HCT116 (cell line): ENCODE data around the gene SPEF2. TPM values are rescaled to one million over a fixed set of nuclear protein-coding genes. Genes with fewer than 3 reads are reported as not detected.

Experiments
- ATAC-seq: fragments of 200-7000 bp; cut with Tn5 transposase; 2 replicates; pipeline ENCODE4 v1.9.1; 2020; ENCODE audit warnings: mild to moderate bottlenecking, moderate library complexity
- BruUV-seq: library from RNA; stranded (reverse); fragments of 400-500 nt; replicated peaks from 2 replicates; lab custom pipeline; 2021; lab: Mats Ljungman, UMichigan
- CTCF ChIA-PET: fragments of 300-600 bp; sonication (Branson Sonifier 250); formaldehyde crosslinking; loops from one replicate; lab custom pipeline; 2021; ENCODE audit warnings: antibody characterized with exemption; lab: Charles Lee
- POLR2A ChIA-PET: fragments of 300-600, 350-600 bp; sonication (Branson Sonifier 250); formaldehyde crosslinking; loops from one replicate; lab custom pipeline; 2021; ENCODE audit warnings: antibody characterized with exemption; lab: Charles Lee
- RAD21 ChIA-PET, 2 experiments: fragments of 300-600 bp; sonication (Branson Sonifier 250); formaldehyde crosslinking; loops; one replicate each; lab custom pipeline; 2023; ENCODE audit warnings: low total read pairs in 2 of 2; ENCODE audit not compliant: uncharacterized antibody in 2 of 2, unreplicated experiment in 2 of 2, low non-redundant PET in 1 of 2; lab: Charles Lee
- DNase-seq: peaks from one replicate; pipeline ENCODE4 v3.0.0-alpha.2; 2010; ENCODE audit warnings: low read depth, low spot score
- H2AFZ ChIP-seq: fragments of 200-600 bp; shearing (Covaris generic), sonication (generic); 2 replicates; pipeline ENCODE4 v1.6.1; 2017; ENCODE audit warnings: low read depth, mixed run types, mixed read lengths, antibody characterized with exemption, low read length; ENCODE audit not compliant: poor library complexity, severe bottlenecking
- H3K27ac ChIP-seq: 2 replicates; pipeline ENCODE4 v1.5.1; 2012; ENCODE audit warnings: low read depth, low read length
- H3K27me3 ChIP-seq: fragments of 200-600 bp; sonication (generic); 2 replicates; pipeline ENCODE4 v1.6.1; 2016; ENCODE audit warnings: mixed run types, low read length, mixed read lengths; ENCODE audit not compliant: insufficient read depth
- H3K36me3 ChIP-seq, 2 experiments: fragments of 200-500 bp in 1 of 2; fragments of 200-600 bp in 1 of 2; sonication (Bioruptor generic) in 1 of 2; sonication (generic) in 1 of 2; 2 replicates each; pipeline versions ENCODE4 v1.5.1 to v1.6.1; 2014 to 2016; ENCODE audit warnings: low read length in 2 of 2, inconsistent platforms in 1 of 2, mixed read lengths in 1 of 2, mixed run types in 1 of 2; ENCODE audit not compliant: insufficient read depth in 2 of 2, control insufficient read depth in 1 of 2
- H3K4me1 ChIP-seq, 2 experiments: fragments of 200-600 bp in 1 of 2; sonication (generic) in 1 of 2; 2 replicates each; pipeline versions ENCODE4 v1.5.1 to v1.6.1; 2012 to 2017; ENCODE audit warnings: low read length in 2 of 2, inconsistent platforms in 1 of 2, mild to moderate bottlenecking in 1 of 2, mixed read lengths in 1 of 2, mixed run types in 1 of 2, moderate library complexity in 1 of 2; ENCODE audit not compliant: insufficient read depth in 2 of 2, control insufficient read depth in 1 of 2
- H3K4me2 ChIP-seq: fragments of 200-600 bp; sonication (generic); 2 replicates; pipeline ENCODE4 v1.6.1; 2017; ENCODE audit warnings: mixed run types, low read length, mixed read lengths
- H3K4me3 ChIP-seq, 2 experiments: fragments of 200-600 bp in 1 of 2; sonication (generic) in 1 of 2; replicated peaks in 1 of 2; 2 replicates each; pipeline ENCODE4 v1.5.1; 2011 to 2016; ENCODE audit warnings: low read length in 2 of 2, control low read depth in 1 of 2, low read depth in 1 of 2, mild to moderate bottlenecking in 1 of 2, mixed read lengths in 1 of 2, mixed run types in 1 of 2
- H3K79me2 ChIP-seq: fragments of 200-600 bp; sonication (generic); 2 replicates; pipeline ENCODE4 v1.6.1; 2017; ENCODE audit warnings: mild to moderate bottlenecking, mixed run types, low read length, moderate library complexity, mixed read lengths; ENCODE audit not compliant: insufficient read depth
- H3K9ac ChIP-seq: fragments of 200-600 bp; sonication (generic); 2 replicates; pipeline ENCODE4 v1.6.1; 2016; ENCODE audit warnings: low read length, mixed read lengths
- H3K9me2 ChIP-seq: fragments of 200-600 bp; sonication (generic), shearing (Covaris generic); 2 replicates; pipeline ENCODE4 v1.6.1; 2017; ENCODE audit warnings: mixed run types, mild to moderate bottlenecking, moderate library complexity; ENCODE audit not compliant: insufficient read depth
- H3K9me3 ChIP-seq, 2 experiments: fragments of 200-500 bp in 1 of 2; fragments of 200-600 bp in 1 of 2; sonication (Bioruptor generic) in 1 of 2; sonication (generic) in 1 of 2; 2 replicates each; pipeline ENCODE4 v1.6.1; 2014 to 2017; ENCODE audit warnings: low read length in 2 of 2, mixed read lengths in 2 of 2, inconsistent platforms in 1 of 2, low read depth in 1 of 2, mild to moderate bottlenecking in 1 of 2, mixed run types in 1 of 2, moderate library complexity in 1 of 2; ENCODE audit not compliant: control insufficient read depth in 1 of 2, insufficient read depth in 1 of 2
- H4K20me1 ChIP-seq: fragments of 200-600 bp; sonication (generic), shearing (Covaris generic); 2 replicates; pipeline ENCODE4 v1.6.1; 2017; ENCODE audit warnings: mixed run types, mild to moderate bottlenecking, moderate library complexity; ENCODE audit not compliant: insufficient read depth
- CEBPB ChIP-seq: IDR thresholded peaks from 2 replicates; pipeline ENCODE4 v1.6.1; 2012; ENCODE audit warnings: low read depth
- CTCF ChIP-seq, 3 experiments: fragments of 200-600 bp in 1 of 3; sonication (generic) in 1 of 3; IDR thresholded peaks in 2 of 3; conservative IDR thresholded peaks in 1 of 3; 2 replicates each; pipeline ENCODE4 v1.5.1; 2012 to 2017; ENCODE audit warnings: low read depth in 2 of 3, low read length in 2 of 3, antibody characterized with exemption in 1 of 3, borderline replicate concordance in 1 of 3, control low read depth in 1 of 3, mild to moderate bottlenecking in 1 of 3, mixed read lengths in 1 of 3, mixed run types in 1 of 3, moderate library complexity in 1 of 3; ENCODE audit not compliant: insufficient read depth in 1 of 3
- EZH2phosphoT487 ChIP-seq: fragments of 200-600 bp; IDR thresholded peaks from 2 replicates; pipeline ENCODE4 v1.6.1; 2018; ENCODE audit warnings: antibody characterized with exemption, borderline replicate concordance
- FOSL1 ChIP-seq: IDR thresholded peaks from 2 replicates; pipeline ENCODE4 v1.6.1; 2012; ENCODE audit warnings: low read depth
- JUND ChIP-seq: IDR thresholded peaks from 2 replicates; pipeline ENCODE4 v1.6.1; 2012
- MAX ChIP-seq: IDR thresholded peaks from 2 replicates; pipeline ENCODE4 v1.6.1; 2012
- POLR2A ChIP-seq: IDR thresholded peaks from 2 replicates; pipeline ENCODE4 v1.7.0; 2011; ENCODE audit warnings: borderline replicate concordance; ENCODE audit not compliant: insufficient read depth, insufficient read length; ENCODE audit errors: extremely low read depth
- POLR2AphosphoS5 ChIP-seq: IDR thresholded peaks from 2 replicates; pipeline ENCODE4 v1.6.1; 2011; ENCODE audit warnings: mild to moderate bottlenecking, low read depth, low read length, moderate library complexity
- REST ChIP-seq: IDR thresholded peaks from 2 replicates; pipeline ENCODE4 v1.6.1; 2012; ENCODE audit warnings: low read depth
- SRF ChIP-seq: IDR thresholded peaks from 2 replicates; pipeline ENCODE4 v1.6.1; 2012; ENCODE audit warnings: low read depth
- TCF7L2 ChIP-seq: IDR thresholded peaks from 2 replicates; pipeline ENCODE4 v1.7.0; 2011; ENCODE audit warnings: borderline replicate concordance, inconsistent platforms; ENCODE audit not compliant: insufficient read depth, insufficient read length; ENCODE audit errors: extremely low read depth
- ZNF274 ChIP-seq: fragments of 200-500 bp; sonication (Bioruptor generic); IDR thresholded peaks from 2 replicates; pipeline ENCODE4 v1.6.1; 2014; ENCODE audit warnings: mild to moderate bottlenecking, low read depth, low read length, inconsistent platforms
- intact Hi-C: fragments of 100-400 bp; cut with micrococcal nuclease; formaldehyde crosslinking; loops from 2 replicates; pipeline ENCODE4 v1.10.0; 2022
- total RNA-seq: library from RNA; stranded (reverse); gene quantifications from one replicate; pipeline ENCODE4 v1.2.1, GENCODE V29; 2021; ENCODE audit not compliant: unreplicated experiment
- TF ChIP-seq, protein P1 (sequence below): IDR thresholded peaks from 2 replicates; pipeline ENCODE4 v1.6.1; 2012

The SPEF2 gene
- total RNA-seq, 1 experiment from 2014 or later = 4.6 TPM

- no peak for TF ChIP-seq REST
- no peak for TF ChIP-seq FOSL1
These were observed 208.4 kb downstream of the SPEF2 start (continued) for GRCh38 chr5:35826056-35826455.

- no peak for TF ChIP-seq EZH2phosphoT487
- TF ChIP-seq FOSL1 = no peak
- no peak for TF ChIP-seq MAX
- TF ChIP-seq, protein P1, sequence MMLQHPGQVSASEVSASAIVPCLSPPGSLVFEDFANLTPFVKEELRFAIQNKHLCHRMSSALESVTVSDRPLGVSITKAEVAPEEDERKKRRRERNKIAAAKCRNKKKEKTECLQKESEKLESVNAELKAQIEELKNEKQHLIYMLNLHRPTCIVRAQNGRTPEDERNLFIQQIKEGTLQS = no peak
- TF ChIP-seq CEBPB = no peak
- no peak for TF ChIP-seq REST
- no peak for TF ChIP-seq POLR2A
- TF ChIP-seq POLR2AphosphoS5 = no peak
- TF ChIP-seq TCF7L2 = no peak
- TF ChIP-seq JUND = no peak
- no peak for TF ChIP-seq SRF
- no peak for TF ChIP-seq ZNF274
- TF ChIP-seq CTCF (IDR thresholded peaks at IDR 0.05 in 2 of 3, conservative IDR thresholded peaks at IDR 0.05 in 1 of 3; ENCODE audit: borderline replicate concordance in 1 of 3, insufficient read depth in 1 of 3, low read depth in 2 of 3, low read length in 2 of 3) = no peak
- TF ChIP-seq, all 23 proteins: peak for 0
- Histone ChIP-seq H3K27ac (no peak overlapping the region), H3K4me3 (no peak overlapping the region), H3K4me1 (no peaks in the 10 kb centered on the region), H3K9me3 (no peaks in the 10 kb centered on the region), H3K27me3 (peaks cover 23% of the 10 kb centered on the region; the same call in 1 of the 2 replicates), H4K20me1 (no peaks in the 10 kb centered on the region), H3K9ac (no peak overlapping the region), H2AFZ (no peak overlapping the region), H3K79me2 (no peaks in the 10 kb centered on the region), H3K9me2 (no peaks in the 10 kb centered on the region), H3K36me3 (no peaks in the 10 kb centered on the region), H3K4me2 (no peak overlapping the region)
- RAD21 ChIA-PET = no interaction called here
- POLR2A ChIA-PET = no interaction called here
- DNase-seq = no peak
- no peak for ATAC-seq
- BruUV-seq = no TSS peak
- intact Hi-C loops = no loop called here
- CTCF ChIA-PET = no interaction called here
These were observed 208.9 kb downstream of the SPEF2 start for GRCh38 chr5:35826554-35826953.
